Astrocyte of the spinal cord (primary cell): ENCODE measurements around the gene UBE4A.

Source experiments
- DNase-seq: peaks from one replicate; pipeline ENCODE4 v3.0.0; 2011; ENCODE audit warnings: low read depth, low spot score
- H3K4me3 ChIP-seq: 2 replicates; pipeline ENCODE4 v1.5.1; 2011; ENCODE audit warnings: low read depth, mild to moderate bottlenecking, low read length, moderate library complexity
- in situ Hi-C: cut with HindIII; loops from 2 replicates; pipeline ENCODE4 v1.10.0; 2017; ENCODE audit warnings: low sequenced_read_pairs
- TF ChIP-seq, protein P1 (sequence below): IDR thresholded peaks from 2 replicates; pipeline ENCODE4 v1.5.1; 2012; ENCODE audit warnings: low read depth, mild to moderate bottlenecking, low read length, inconsistent platforms

Gene UBE4A

GRCh38 chr11:118349475-118349874 is 9.9 kb upstream of the UBE4A start:
- TF ChIP-seq, protein P1, sequence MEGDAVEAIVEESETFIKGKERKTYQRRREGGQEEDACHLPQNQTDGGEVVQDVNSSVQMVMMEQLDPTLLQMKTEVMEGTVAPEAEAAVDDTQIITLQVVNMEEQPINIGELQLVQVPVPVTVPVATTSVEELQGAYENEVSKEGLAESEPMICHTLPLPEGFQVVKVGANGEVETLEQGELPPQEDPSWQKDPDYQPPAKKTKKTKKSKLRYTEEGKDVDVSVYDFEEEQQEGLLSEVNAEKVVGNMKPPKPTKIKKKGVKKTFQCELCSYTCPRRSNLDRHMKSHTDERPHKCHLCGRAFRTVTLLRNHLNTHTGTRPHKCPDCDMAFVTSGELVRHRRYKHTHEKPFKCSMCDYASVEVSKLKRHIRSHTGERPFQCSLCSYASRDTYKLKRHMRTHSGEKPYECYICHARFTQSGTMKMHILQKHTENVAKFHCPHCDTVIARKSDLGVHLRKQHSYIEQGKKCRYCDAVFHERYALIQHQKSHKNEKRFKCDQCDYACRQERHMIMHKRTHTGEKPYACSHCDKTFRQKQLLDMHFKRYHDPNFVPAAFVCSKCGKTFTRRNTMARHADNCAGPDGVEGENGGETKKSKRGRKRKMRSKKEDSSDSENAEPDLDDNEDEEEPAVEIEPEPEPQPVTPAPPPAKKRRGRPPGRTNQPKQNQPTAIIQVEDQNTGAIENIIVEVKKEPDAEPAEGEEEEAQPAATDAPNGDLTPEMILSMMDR = no peak
- H3K4me3 ChIP-seq = no peak overlapping the region
- DNase-seq = no peak
- in situ Hi-C loops = no loop called here

- in situ Hi-C loops = no loop called here
- no peak overlapping the region for H3K4me3 ChIP-seq
- TF ChIP-seq, protein P1 = peak; percentile 36
- peak; percentile 25 for DNase-seq
Observed at GRCh38 chr11:118353084-118353710, 6.2 kb upstream of the UBE4A start.

GRCh38 chr11:118358071-118358470 is 1.3 kb upstream of the UBE4A start:
- DNase-seq = no peak
- in situ Hi-C loops = no loop called here
- no peak overlapping the region for H3K4me3 ChIP-seq
- TF ChIP-seq, protein P1 = no peak

DNA sequence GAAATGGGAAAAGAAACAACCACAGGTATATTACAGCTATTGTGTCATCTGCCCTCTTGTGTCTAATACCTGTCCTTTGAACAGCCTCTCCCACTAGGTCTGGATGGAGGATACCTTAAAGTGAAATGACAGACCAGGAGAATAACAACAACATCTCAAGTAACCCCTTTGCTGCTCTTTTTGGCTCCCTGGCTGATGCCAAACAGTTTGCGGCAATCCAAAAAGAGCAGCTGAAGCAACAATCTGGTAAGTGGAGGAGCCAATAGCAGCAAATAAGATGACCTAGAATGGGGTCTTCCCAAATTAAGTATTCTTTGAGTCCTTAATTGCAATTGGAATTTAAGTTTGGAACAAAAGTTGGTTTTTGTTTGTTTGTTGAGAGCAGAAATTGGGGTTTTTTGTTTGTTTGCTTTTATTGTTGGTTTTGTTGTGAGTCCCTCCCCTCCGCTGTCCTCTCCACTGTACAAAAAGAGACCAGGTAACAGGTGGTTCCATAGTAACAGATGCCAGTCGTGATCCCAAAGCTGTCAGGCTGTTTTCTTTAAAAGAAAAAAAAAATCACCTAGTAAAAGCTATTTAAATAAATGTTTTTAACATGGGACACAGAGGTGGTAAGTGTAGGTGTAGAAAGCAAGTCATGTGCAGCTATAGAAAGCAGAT is 5.7 kb downstream of the UBE4A start:
- no peak for DNase-seq
- in situ Hi-C loops = no loop called here
- H3K4me3 ChIP-seq = no peak overlapping the region
- TF ChIP-seq, protein P1 = no peak

GRCh38 chr11:118366287-118366686 is 6.9 kb downstream of the UBE4A start:
- TF ChIP-seq, protein P1 = no peak
- in situ Hi-C loops = no loop called here
- no peak for DNase-seq
- no peak overlapping the region for H3K4me3 ChIP-seq

GRCh38 chr11:118370774-118371173 is 11.4 kb downstream of the UBE4A start:
- TF ChIP-seq, protein P1 = no peak
- no peak overlapping the region for H3K4me3 ChIP-seq
- DNase-seq = no peak
- in situ Hi-C loops = no loop called here
